ENCODE data around the gene SEL1L2.

SEL1L2 gene

GRCh38 chr20:13816757-13817156, 173.7 kb downstream of the SEL1L2 start:
- DNase-seq (ENCODE audit: low read depth in 2 of 2): no peak

GRCh38 chr20:13814672-13815071, 175.7 kb downstream of the SEL1L2 start:
- DNase-seq (ENCODE audit: low read depth in 2 of 2): no peak

DNA sequence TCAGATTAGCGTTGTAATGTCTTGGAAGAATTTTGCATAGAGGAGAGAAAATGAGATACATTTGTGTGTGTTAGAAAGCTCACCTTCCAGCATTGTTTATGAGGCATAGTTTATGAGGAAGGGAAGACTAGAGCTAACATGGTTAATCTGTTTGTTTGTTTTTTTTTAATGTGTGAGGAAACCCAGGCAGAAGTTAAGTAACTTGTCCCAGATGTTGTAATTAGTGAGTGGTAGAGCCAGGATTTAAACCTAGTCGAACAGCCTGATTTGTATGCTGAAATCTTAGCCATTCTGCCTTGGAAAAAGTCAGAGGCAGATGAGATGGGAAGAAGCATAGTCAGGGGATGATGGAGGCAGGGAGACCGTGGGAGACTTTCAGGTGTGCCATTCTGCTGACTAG, 176.5 kb downstream of the SEL1L2 start:
- no peak for DNase-seq (ENCODE audit: low read depth in 2 of 2)

- DNase-seq (ENCODE audit: low read depth in 2 of 2): no peak
These were observed 180.0 kb downstream of the SEL1L2 start for GRCh38 chr20:13810446-13810845.

GRCh38 chr20:13809855-13810254, 180.6 kb downstream of the SEL1L2 start:
- DNase-seq (ENCODE audit: low read depth in 2 of 2): no peak

GRCh38 chr20:13809373-13809772, 181.0 kb downstream of the SEL1L2 start:
- DNase-seq (ENCODE audit: low read depth in 2 of 2): no peak

DNA sequence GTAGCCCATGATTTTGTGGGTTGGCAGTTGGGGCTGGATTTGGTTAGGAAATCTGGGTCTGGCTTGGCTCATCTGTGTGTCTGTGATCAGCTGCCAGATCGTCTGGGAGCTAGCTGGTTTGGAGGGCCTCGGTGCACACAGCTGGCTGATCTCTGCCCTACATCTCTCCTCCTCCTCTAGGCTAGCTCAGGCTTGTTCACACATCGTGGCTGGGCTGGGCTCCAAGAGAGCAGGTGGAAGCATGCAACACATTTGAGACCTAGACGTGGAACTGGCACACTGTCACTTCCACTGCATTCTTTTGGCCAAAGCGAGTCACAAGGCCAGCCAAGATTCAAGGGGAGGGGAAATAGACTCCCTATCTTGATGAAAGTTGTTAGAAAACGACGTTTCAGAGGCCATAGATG, 189.7 kb downstream of the SEL1L2 start:
- DNase-seq (ENCODE audit: low read depth in 2 of 2): no peak

DNA sequence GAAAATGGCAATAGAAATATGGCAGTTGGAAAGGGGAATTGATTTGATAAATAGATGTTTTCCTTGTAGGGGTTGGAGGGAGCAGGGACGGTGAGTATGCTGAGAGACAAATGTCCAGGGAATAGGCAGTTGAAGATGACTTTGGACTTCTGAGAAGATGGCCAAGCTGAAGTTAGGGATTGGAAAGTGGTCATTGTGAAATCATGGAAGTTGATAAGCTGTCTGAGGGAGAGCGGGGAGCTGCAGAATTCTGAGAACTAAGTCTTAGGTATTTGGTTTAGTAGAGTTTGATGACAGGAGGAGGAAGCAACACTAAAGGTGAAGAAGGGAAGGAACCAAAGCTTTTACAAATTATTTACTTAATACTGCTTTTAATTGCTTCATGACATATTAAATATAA, 190.4 kb downstream of the SEL1L2 start:
- DNase-seq (ENCODE audit: low read depth in 2 of 2): no peak
